Measurements from ENCODE around the gene MXRA8.

MXRA8 gene

GRCh38 chr1:1348420-1349255, 9.7 kb downstream of the MXRA8 start:
- DNase-seq: peak in 2 of 4 experiments; percentile 7 to 30

GRCh38 chr1:1347663-1348419, 10.5 kb downstream of the MXRA8 start:
- no peak for DNase-seq

- DNase-seq: no peak
These were observed 11.2 kb downstream of the MXRA8 start for GRCh38 chr1:1347026-1347595.

GRCh38 chr1:1346501-1346890, 11.9 kb downstream of the MXRA8 start:
- DNase-seq: no peak

- DNase-seq: no peak
These were observed 12.4 kb downstream of the MXRA8 start for GRCh38 chr1:1345860-1346500.

- DNase-seq: no peak
These were observed 13.0 kb downstream of the MXRA8 start for GRCh38 chr1:1345384-1345783.

GRCh38 chr1:1344655-1345361, 13.5 kb downstream of the MXRA8 start:
- peak in 3 of 4 experiments; percentile 36 to 46 (median 40) for DNase-seq

- no peak for DNase-seq
These were observed 14.4 kb downstream of the MXRA8 start for GRCh38 chr1:1343811-1344421.

GRCh38 chr1:1342584-1343115, 15.7 kb downstream of the MXRA8 start:
- no peak for DNase-seq

- no peak for DNase-seq
These were observed 16.2 kb downstream of the MXRA8 start for GRCh38 chr1:1342061-1342562.

GRCh38 chr1:1341549-1342021, 16.8 kb downstream of the MXRA8 start:
- DNase-seq: no peak

- DNase-seq: no peak
These were observed 17.4 kb downstream of the MXRA8 start for GRCh38 chr1:1340791-1341548.

- no peak for DNase-seq
These were observed 18.2 kb downstream of the MXRA8 start for GRCh38 chr1:1340185-1340584.

GRCh38 chr1:1338278-1338677, 20.1 kb downstream of the MXRA8 start:
- no peak for DNase-seq

GRCh38 chr1:1337793-1338147, 20.6 kb downstream of the MXRA8 start:
- peak in 1 of 4 experiments; percentile 27 for DNase-seq

- DNase-seq: no peak
These were observed 21.2 kb downstream of the MXRA8 start for GRCh38 chr1:1336931-1337792.

GRCh38 chr1:1336446-1336845, 21.9 kb downstream of the MXRA8 start:
- DNase-seq: no peak

GRCh38 chr1:1335792-1336248, 22.5 kb downstream of the MXRA8 start:
- no peak for DNase-seq

GRCh38 chr1:1335283-1335682, 23.1 kb downstream of the MXRA8 start:
- DNase-seq: no peak
